WTC11 (cell line): ENCODE results near the gene SYNRG.
"Not testable (repeated sequence)": the region's sequence is repeated elsewhere in the genome, so short reads cannot be mapped to it uniquely, and the experiment has no call there.

ENCODE experiments used
- ATF1 ChIP-seq: sonication (generic); formaldehyde crosslinking; IDR thresholded peaks from 2 replicates; pipeline ENCODE4 v1.8.1; 2023; ENCODE audit warnings: mild to moderate bottlenecking, moderate library complexity, missing genetic modification reagents
- JUN ChIP-seq: sonication (generic); formaldehyde crosslinking; IDR thresholded peaks from 2 replicates; pipeline ENCODE4 v1.8.0; 2023; ENCODE audit warnings: mild to moderate bottlenecking, missing genetic modification reagents
- MAX ChIP-seq: sonication (generic); formaldehyde crosslinking; IDR thresholded peaks from 2 replicates; pipeline ENCODE4 v1.8.0; 2022; ENCODE audit warnings: mild to moderate bottlenecking, missing genetic modification reagents
- MXD4 ChIP-seq: fragments of 250-450 bp; sonication (Bioruptor Pico); IDR thresholded peaks from 2 replicates; pipeline ENCODE4 v1.8.0; 2021; ENCODE audit warnings: mild to moderate bottlenecking, moderate library complexity, borderline replicate concordance
- SP1 ChIP-seq: sonication (generic); formaldehyde crosslinking; conservative IDR thresholded peaks from 2 replicates; pipeline ENCODE4 v1.8.1; 2022; ENCODE audit warnings: missing genetic modification reagents
- TCF7 ChIP-seq: sonication (generic); formaldehyde crosslinking; IDR thresholded peaks from 2 replicates; pipeline ENCODE4 v1.8.0; 2022; ENCODE audit warnings: mild to moderate bottlenecking, low read depth, missing genetic modification reagents, moderate library complexity
- ZNF138 ChIP-seq: sonication (generic); formaldehyde crosslinking; conservative IDR thresholded peaks from 2 replicates; pipeline ENCODE4 v1.8.1; 2022; ENCODE audit warnings: mild to moderate bottlenecking, moderate library complexity, missing genetic modification reagents
- TF ChIP-seq, protein P1 (sequence below): fragments of 200-600 bp; IDR thresholded peaks from 2 replicates; pipeline ENCODE4 v1.8.0; 2022; ENCODE audit warnings: antibody characterized with exemption
- TF ChIP-seq, protein P2 (sequence below): sonication (generic); formaldehyde crosslinking; IDR thresholded peaks from 2 replicates; pipeline ENCODE4 v1.8.1; 2023; ENCODE audit warnings: mild to moderate bottlenecking, missing genetic modification reagents, borderline replicate concordance
- TF ChIP-seq, protein P3 (sequence below): sonication (generic); formaldehyde crosslinking; IDR thresholded peaks from 2 replicates; pipeline ENCODE4 v1.8.1; 2022; ENCODE audit warnings: mild to moderate bottlenecking, moderate library complexity, missing genetic modification reagents
- TF ChIP-seq, protein P4 (sequence below): sonication (generic); formaldehyde crosslinking; IDR thresholded peaks from 2 replicates; pipeline ENCODE4 v1.8.1; 2023; ENCODE audit warnings: mild to moderate bottlenecking, moderate library complexity, missing genetic modification reagents

GRCh38 chr17:37610041-37610420, 813 bp upstream of the SYNRG start:
- not testable (repeated sequence) for TF ChIP-seq ZNF138 (CRISPR knock-in tag); JUN (CRISPR knock-in tag); SP1 (CRISPR knock-in tag); MAX (CRISPR knock-in tag); TCF7; MXD4; ATF1 (CRISPR knock-in tag)
- TF ChIP-seq, protein P1, sequence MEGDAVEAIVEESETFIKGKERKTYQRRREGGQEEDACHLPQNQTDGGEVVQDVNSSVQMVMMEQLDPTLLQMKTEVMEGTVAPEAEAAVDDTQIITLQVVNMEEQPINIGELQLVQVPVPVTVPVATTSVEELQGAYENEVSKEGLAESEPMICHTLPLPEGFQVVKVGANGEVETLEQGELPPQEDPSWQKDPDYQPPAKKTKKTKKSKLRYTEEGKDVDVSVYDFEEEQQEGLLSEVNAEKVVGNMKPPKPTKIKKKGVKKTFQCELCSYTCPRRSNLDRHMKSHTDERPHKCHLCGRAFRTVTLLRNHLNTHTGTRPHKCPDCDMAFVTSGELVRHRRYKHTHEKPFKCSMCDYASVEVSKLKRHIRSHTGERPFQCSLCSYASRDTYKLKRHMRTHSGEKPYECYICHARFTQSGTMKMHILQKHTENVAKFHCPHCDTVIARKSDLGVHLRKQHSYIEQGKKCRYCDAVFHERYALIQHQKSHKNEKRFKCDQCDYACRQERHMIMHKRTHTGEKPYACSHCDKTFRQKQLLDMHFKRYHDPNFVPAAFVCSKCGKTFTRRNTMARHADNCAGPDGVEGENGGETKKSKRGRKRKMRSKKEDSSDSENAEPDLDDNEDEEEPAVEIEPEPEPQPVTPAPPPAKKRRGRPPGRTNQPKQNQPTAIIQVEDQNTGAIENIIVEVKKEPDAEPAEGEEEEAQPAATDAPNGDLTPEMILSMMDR: not testable (repeated sequence)
- TF ChIP-seq, protein P2, sequence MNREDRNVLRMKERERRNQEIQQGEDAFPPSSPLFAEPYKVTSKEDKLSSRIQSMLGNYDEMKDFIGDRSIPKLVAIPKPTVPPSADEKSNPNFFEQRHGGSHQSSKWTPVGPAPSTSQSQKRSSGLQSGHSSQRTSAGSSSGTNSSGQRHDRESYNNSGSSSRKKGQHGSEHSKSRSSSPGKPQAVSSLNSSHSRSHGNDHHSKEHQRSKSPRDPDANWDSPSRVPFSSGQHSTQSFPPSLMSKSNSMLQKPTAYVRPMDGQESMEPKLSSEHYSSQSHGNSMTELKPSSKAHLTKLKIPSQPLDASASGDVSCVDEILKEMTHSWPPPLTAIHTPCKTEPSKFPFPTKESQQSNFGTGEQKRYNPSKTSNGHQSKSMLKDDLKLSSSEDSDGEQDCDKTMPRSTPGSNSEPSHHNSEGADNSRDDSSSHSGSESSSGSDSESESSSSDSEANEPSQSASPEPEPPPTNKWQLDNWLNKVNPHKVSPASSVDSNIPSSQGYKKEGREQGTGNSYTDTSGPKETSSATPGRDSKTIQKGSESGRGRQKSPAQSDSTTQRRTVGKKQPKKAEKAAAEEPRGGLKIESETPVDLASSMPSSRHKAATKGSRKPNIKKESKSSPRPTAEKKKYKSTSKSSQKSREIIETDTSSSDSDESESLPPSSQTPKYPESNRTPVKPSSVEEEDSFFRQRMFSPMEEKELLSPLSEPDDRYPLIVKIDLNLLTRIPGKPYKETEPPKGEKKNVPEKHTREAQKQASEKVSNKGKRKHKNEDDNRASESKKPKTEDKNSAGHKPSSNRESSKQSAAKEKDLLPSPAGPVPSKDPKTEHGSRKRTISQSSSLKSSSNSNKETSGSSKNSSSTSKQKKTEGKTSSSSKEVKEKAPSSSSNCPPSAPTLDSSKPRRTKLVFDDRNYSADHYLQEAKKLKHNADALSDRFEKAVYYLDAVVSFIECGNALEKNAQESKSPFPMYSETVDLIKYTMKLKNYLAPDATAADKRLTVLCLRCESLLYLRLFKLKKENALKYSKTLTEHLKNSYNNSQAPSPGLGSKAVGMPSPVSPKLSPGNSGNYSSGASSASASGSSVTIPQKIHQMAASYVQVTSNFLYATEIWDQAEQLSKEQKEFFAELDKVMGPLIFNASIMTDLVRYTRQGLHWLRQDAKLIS (CRISPR knock-in tag): not testable (repeated sequence)
- TF ChIP-seq, protein P3, sequence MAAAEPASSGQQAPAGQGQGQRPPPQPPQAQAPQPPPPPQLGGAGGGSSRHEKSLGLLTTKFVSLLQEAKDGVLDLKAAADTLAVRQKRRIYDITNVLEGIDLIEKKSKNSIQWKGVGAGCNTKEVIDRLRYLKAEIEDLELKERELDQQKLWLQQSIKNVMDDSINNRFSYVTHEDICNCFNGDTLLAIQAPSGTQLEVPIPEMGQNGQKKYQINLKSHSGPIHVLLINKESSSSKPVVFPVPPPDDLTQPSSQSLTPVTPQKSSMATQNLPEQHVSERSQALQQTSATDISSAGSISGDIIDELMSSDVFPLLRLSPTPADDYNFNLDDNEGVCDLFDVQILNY (CRISPR knock-in tag): not testable (repeated sequence)
- TF ChIP-seq, protein P4, sequence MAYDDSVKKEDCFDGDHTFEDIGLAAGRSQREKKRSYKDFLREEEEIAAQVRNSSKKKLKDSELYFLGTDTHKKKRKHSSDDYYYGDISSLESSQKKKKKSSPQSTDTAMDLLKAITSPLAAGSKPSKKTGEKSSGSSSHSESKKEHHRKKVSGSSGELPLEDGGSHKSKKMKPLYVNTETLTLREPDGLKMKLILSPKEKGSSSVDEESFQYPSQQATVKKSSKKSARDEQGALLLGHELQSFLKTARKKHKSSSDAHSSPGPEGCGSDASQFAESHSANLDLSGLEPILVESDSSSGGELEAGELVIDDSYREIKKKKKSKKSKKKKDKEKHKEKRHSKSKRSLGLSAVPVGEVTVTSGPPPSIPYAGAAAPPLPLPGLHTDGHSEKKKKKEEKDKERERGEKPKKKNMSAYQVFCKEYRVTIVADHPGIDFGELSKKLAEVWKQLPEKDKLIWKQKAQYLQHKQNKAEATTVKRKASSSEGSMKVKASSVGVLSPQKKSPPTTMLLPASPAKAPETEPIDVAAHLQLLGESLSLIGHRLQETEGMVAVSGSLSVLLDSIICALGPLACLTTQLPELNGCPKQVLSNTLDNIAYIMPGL: not testable (repeated sequence)
